ENCODE measurements around the gene NFIA.

DNA sequence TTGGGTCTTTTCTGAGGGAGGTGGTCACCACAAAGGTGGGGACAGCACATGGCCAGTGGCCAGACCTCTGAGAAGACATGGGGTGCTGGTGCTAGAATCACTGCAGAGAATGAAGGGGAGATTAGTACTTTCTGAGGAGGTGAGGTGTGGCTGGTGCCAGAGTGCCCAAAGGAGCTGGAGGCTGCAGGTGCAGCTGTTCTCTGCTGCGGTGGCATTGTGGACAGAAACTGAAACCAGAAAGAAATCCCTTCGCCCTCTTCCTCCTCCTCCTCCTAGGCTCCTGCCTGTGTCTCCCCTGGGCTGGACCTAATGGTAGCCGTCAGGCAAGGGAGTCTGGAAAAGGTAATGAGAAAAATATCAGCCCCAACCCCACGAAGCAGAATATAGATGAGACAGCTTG, 380.9 kb downstream of the NFIA start:
- TF ChIP-seq, protein P1, sequence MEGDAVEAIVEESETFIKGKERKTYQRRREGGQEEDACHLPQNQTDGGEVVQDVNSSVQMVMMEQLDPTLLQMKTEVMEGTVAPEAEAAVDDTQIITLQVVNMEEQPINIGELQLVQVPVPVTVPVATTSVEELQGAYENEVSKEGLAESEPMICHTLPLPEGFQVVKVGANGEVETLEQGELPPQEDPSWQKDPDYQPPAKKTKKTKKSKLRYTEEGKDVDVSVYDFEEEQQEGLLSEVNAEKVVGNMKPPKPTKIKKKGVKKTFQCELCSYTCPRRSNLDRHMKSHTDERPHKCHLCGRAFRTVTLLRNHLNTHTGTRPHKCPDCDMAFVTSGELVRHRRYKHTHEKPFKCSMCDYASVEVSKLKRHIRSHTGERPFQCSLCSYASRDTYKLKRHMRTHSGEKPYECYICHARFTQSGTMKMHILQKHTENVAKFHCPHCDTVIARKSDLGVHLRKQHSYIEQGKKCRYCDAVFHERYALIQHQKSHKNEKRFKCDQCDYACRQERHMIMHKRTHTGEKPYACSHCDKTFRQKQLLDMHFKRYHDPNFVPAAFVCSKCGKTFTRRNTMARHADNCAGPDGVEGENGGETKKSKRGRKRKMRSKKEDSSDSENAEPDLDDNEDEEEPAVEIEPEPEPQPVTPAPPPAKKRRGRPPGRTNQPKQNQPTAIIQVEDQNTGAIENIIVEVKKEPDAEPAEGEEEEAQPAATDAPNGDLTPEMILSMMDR (conservative IDR thresholded peaks at IDR 0.05; ENCODE audit: low read length): no peak
- TF ChIP-seq EZH2phosphoT487 (IDR thresholded peaks at IDR 0.05; ENCODE audit: borderline replicate concordance): no peak

Measured in Loucy (cell line).